ENCODE results near the gene MRPL49.

The MRPL49 gene

DNA sequence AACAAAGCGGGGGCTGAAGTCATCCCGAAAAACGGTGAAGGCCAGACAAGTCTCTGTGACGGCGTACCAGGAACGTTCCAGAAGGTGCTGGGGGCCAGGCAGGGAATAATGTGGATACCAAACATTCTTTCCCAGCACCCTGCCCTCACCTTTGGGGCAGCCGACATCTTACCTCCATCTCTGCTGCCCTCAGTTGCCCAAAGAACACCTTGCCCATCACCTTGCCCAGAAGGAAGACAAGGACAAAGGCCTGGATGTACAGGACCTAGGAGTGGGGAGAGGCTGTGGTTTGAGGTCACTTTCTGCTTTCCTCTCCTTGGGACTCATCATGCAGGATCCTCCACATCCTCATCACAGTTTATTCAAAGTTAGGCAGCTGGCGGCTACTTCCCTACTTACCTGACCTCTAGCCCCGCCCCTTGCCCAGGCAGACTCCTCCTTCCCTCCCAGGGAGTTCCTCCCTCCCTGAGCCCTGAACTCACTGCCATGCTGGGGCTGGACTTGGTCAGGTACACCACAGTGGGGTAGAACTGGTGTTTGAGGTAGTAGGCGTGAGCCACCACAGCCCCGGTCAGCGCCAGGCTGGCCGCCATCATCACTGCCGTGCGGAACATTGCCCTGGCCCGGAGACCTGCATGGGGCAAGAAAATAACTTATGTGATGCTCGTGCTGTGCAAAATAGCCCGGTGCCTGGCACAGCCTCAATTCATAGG lies 11.0 kb downstream of the MRPL49 start:
- Histone ChIP-seq H3K27me3 (replicated peaks) (no peaks in the 10 kb centered on the region), H3K4me3 (ENCODE audit: low read depth, low read length) (peak overlapping the region; percentile 94), H3K27ac (peak overlapping the region; percentile 100), H3K36me3 (replicated peaks) (peaks cover 45% of the 10 kb centered on the region)
- TF ChIP-seq, protein P1, sequence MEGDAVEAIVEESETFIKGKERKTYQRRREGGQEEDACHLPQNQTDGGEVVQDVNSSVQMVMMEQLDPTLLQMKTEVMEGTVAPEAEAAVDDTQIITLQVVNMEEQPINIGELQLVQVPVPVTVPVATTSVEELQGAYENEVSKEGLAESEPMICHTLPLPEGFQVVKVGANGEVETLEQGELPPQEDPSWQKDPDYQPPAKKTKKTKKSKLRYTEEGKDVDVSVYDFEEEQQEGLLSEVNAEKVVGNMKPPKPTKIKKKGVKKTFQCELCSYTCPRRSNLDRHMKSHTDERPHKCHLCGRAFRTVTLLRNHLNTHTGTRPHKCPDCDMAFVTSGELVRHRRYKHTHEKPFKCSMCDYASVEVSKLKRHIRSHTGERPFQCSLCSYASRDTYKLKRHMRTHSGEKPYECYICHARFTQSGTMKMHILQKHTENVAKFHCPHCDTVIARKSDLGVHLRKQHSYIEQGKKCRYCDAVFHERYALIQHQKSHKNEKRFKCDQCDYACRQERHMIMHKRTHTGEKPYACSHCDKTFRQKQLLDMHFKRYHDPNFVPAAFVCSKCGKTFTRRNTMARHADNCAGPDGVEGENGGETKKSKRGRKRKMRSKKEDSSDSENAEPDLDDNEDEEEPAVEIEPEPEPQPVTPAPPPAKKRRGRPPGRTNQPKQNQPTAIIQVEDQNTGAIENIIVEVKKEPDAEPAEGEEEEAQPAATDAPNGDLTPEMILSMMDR (IDR thresholded peaks at IDR 0.05; ENCODE audit: low read depth, low read length, missing control alignments), result no peak
- in situ Hi-C loops (cut with HindIII; ENCODE audit: low pct_ligation_motif_present, low sequenced_read_pairs), result no loop called here
- no peak for DNase-seq

DNA sequence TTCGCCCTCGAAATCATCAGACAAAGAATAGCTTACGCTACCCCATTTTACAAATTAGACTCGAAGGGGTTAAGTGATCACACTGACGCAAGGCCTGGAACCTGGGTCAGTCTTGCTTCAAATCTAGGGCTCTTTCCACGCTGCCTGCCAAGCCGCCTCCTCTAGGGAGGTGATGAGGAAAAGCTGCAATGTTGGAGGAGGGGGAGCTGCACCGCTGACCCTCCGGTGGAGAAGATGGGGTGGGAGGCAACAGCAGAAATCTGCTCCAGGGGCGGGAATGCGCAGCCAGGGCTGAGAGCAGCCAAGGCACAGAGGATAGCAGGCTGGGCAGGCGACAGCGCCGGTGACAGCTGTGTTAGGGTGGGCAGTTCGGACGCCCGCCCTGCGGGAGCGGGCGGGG lies 11.6 kb downstream of the MRPL49 start:
- H3K27ac ChIP-seq, result peak overlapping the region; percentile 100
- TF ChIP-seq, protein P1 (IDR thresholded peaks at IDR 0.05; ENCODE audit: low read depth, low read length, missing control alignments), result no peak
- in situ Hi-C loops (cut with HindIII; ENCODE audit: low pct_ligation_motif_present, low sequenced_read_pairs), result no loop called here
- no peaks in the 10 kb centered on the region for H3K27me3 ChIP-seq (replicated peaks)
- peaks cover 40% of the 10 kb centered on the region for H3K36me3 ChIP-seq (replicated peaks)
- no peak for DNase-seq
- peak overlapping the region; percentile 94 for H3K4me3 ChIP-seq (ENCODE audit: low read depth, low read length)

DNA sequence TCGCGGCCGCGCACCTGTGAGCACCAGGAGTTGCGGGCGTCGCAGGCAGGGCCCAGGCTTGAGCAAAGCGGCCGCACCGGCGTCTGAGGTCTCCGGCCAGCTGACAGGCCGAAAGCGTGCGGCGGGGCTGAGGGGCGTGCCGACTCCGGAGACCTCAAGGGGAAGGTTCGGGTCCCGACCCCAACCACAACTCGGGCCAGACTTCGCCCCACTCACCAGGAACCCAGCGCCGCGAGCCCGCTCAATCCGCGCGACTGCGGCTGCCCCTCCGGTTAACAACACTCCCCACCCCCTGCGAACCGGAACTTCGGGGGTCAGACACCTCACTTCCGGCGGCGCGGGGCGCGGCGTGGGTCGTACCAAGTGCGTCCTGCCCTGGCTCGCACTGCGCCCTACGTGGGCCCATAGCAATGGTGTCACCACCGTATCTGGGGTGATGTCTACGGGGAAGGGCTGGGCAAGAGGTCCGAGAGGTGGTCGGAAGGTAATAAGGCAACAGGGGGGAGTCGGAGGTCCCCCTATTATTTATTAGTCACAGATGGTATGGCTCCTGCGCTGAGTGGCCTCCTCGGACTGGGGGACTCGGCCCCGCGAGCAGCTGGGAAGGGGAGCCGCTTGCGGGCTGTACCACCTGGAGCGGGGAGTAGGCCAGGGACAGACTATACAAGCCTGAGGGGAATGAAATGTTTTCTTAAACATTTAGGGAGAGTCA lies 12.3 kb downstream of the MRPL49 start, which contains the start of gene SYVN1:
Gene SYVN1, minus strand, starts transcription at position 280 of the 712 bp plus-strand sequence. CDS start 918 bp downstream, outside the sequence.
- Histone ChIP-seq H3K36me3 (replicated peaks) (peaks cover 33% of the 10 kb centered on the region), H3K4me3 (ENCODE audit: low read depth, low read length) (peak within 1 kb of the TSS; percentile 94), H3K27me3 (replicated peaks) (no peaks in the 10 kb centered on the region), H3K27ac (peak within 1 kb of the TSS; percentile 100)
- in situ Hi-C loops (cut with HindIII; ENCODE audit: low pct_ligation_motif_present, low sequenced_read_pairs), result no loop called here
- TF ChIP-seq, protein P1 (IDR thresholded peaks at IDR 0.05; ENCODE audit: low read depth, low read length, missing control alignments), result no peak
- peak; percentile 79 for DNase-seq

DNA sequence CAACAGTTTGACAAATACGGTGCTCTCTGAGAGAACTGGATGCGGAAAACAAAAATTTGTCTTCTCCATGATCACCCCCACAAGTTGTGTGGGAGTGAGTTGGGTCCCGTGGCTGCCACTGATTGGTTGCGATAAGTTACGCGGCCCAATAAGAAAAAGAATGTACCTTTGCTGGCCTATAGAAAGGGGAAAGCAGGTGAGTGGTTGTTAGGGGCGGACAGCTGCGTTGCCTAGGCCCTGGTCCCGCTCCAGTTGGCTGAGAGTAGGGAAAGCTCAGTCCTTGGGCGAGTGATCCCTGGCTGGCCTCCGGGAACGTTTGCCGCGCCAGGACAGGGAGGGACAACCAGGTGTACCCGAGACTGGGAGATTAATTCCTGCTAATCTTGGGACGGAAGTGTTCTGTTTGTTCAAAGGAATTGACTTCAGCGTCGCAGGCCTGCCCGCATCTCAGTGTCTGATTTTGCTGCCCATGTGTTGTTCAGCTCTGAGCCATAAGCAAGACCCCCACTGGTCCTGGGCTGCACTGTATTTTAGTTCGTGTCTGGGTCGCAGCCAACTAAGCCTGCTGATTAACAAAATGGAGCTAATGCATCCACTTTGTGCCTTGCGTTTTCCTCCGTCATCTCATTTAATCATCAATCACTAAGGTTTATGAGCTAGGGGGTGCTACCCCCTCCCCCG lies 13.0 kb downstream of the MRPL49 start:
- in situ Hi-C loops (cut with HindIII; ENCODE audit: low pct_ligation_motif_present, low sequenced_read_pairs), result no loop called here
- Histone ChIP-seq H3K27ac (peak overlapping the region; percentile 100), H3K27me3 (replicated peaks) (no peaks in the 10 kb centered on the region), H3K36me3 (replicated peaks) (peaks cover 26% of the 10 kb centered on the region), H3K4me3 (ENCODE audit: low read depth, low read length) (peak overlapping the region; percentile 94)
- peak; percentile 95 for DNase-seq
- TF ChIP-seq, protein P1 (IDR thresholded peaks at IDR 0.05; ENCODE audit: low read depth, low read length, missing control alignments), result no peak

DNA sequence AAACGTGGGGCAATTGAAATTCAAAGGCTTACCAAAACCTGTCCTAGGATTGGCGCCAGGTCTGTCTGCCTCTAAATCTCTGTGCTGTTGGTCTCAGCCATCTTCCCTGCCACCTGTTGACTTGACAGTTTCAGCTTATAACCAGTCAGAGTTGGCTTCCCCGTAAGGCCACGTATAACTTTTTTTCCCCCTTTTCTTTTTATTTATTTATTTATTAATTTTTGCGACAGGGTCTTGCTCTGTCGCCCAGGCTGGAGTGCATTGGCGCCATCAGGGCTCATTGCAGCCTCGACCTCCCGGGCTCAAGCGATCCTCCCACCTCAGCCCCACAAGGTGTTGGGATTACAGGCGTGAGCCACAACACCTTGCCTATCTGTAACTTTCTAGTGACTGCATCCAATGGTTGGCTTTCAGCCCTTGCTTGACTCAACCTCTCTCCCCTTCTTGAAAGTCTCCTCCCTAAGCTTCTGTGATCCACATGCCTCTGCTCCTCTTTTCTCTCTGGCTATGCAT lies 13.6 kb downstream of the MRPL49 start:
- Histone ChIP-seq H3K27ac (no peak overlapping the region), H3K27me3 (replicated peaks) (no peaks in the 10 kb centered on the region), H3K4me3 (ENCODE audit: low read depth, low read length) (peak overlapping the region; percentile 94), H3K36me3 (replicated peaks) (peaks cover 23% of the 10 kb centered on the region)
- no peak for DNase-seq
- in situ Hi-C loops (cut with HindIII; ENCODE audit: low pct_ligation_motif_present, low sequenced_read_pairs), result no loop called here
- TF ChIP-seq, protein P1 (IDR thresholded peaks at IDR 0.05; ENCODE audit: low read depth, low read length, missing control alignments), result no peak

Data from brain microvascular endothelial cell (primary cell).